Measurements from ENCODE around the gene JMJD4.

DNA sequence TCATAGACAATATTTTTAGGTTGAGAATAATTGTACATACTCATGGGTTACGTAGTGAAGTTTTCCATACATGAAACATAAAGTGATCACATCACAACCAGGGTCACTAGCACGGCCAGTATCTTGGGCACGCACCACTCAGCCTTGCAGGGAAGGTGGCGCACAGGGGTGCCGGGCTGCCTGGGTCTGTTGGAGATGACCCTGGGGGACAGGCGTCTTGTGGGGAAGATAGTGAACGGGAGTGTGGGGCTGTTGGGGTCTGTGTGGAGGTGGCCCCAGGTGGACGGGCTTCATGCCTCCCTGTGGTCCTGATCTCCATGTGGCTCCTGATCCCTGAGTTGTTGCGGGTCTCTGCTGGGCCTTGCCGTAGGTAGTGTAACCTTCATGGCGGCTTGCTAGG is 42.1 kb upstream of the JMJD4 start:
- no peak for TF ChIP-seq EZH2phosphoT487 (IDR thresholded peaks at IDR 0.05; ENCODE audit: low read length)
- TF ChIP-seq, protein P1, sequence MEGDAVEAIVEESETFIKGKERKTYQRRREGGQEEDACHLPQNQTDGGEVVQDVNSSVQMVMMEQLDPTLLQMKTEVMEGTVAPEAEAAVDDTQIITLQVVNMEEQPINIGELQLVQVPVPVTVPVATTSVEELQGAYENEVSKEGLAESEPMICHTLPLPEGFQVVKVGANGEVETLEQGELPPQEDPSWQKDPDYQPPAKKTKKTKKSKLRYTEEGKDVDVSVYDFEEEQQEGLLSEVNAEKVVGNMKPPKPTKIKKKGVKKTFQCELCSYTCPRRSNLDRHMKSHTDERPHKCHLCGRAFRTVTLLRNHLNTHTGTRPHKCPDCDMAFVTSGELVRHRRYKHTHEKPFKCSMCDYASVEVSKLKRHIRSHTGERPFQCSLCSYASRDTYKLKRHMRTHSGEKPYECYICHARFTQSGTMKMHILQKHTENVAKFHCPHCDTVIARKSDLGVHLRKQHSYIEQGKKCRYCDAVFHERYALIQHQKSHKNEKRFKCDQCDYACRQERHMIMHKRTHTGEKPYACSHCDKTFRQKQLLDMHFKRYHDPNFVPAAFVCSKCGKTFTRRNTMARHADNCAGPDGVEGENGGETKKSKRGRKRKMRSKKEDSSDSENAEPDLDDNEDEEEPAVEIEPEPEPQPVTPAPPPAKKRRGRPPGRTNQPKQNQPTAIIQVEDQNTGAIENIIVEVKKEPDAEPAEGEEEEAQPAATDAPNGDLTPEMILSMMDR (IDR thresholded peaks at IDR 0.05; ENCODE audit: low read length): no peak

Data from MM.1S (cell line).